NT2/D1 (cell line): Measurements from ENCODE around the gene UGT2A3.

Experiments
- YY1 ChIP-seq: IDR thresholded peaks from 2 replicates; pipeline ENCODE4 v1.6.1; 2011; ENCODE audit not compliant: insufficient read length, insufficient read depth
- ZNF274 ChIP-seq: IDR thresholded peaks from 2 replicates; pipeline ENCODE4 v1.6.1; 2011; ENCODE audit warnings: mild to moderate bottlenecking, low read depth, low read length

- no peak for TF ChIP-seq YY1
- no peak for TF ChIP-seq ZNF274
Measured at GRCh38 chr4:68987007-68987406, 35.4 kb upstream of the UGT2A3 start.
